Retina (tissue), 1 donor: ENCODE measurements around the gene PHTF1.
A peak's percentile ranks its signal among the peaks of the same experiment; 100 is the strongest.
"Not testable (repeated sequence)": the region's sequence is repeated elsewhere in the genome, so short reads cannot be mapped to it uniquely, and the experiment has no call there.

Source experiments
- DNase-seq: peaks from one replicate; pipeline ENCODE4 v3.0.0-alpha.2; 2016

PHTF1 gene

DNA sequence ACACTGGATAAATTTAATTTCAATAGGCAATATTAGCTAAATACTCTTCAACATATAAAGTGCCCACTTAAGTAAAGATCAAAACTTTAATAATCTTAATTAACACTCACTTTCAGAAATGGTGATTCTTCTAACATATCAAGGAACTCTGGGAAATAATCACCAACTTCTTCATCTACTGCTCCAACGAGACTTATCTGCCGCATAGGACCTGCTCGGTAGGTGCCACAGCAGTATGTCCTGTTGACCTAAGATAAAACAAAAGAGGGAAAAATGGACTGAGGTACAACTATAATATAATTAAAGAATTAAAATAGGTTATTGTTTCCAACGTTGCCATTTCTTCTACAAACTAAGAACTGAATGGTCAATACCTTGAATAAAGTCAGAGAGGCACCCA lies 18.3 kb upstream of the PHTF1 start:
- DNase-seq = no peak

DNA sequence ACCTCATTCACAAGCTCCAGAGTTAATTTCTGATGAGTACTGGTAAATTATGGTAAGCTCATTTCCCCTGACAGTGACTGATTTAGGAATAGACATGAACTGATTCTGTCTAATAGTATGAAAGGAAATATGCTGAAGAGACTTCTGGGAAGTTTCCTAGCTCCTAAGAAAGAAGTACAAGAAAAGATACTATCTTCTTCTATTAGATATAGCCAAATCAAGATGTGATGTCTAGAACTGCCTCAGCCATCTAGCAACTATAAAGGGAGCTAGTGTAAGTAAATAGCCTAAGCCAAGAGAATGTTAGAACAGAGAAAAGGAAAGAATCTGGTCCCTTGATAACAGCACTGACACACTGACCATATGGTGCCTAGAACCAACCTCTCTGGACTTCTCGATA lies 10.7 kb upstream of the PHTF1 start:
- DNase-seq = no peak

DNA sequence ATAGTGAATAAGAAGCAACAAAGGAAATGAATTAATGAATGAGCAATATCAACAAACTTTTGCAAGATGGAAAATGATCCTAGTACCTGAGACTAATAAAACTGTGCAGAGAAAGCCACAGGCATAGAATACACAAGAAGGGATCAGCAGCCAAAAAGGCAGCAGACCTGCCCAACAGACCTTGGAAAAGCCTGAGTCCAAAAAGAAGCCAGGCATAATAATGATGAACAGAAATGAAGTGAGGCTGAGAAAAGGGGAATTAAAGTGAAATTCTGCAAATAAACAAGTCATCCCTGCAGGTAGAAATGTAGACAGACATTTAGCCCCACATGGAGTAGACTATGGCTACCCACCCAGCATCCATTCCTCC lies 10.3 kb upstream of the PHTF1 start:
- peak; percentile 7 for DNase-seq

DNA sequence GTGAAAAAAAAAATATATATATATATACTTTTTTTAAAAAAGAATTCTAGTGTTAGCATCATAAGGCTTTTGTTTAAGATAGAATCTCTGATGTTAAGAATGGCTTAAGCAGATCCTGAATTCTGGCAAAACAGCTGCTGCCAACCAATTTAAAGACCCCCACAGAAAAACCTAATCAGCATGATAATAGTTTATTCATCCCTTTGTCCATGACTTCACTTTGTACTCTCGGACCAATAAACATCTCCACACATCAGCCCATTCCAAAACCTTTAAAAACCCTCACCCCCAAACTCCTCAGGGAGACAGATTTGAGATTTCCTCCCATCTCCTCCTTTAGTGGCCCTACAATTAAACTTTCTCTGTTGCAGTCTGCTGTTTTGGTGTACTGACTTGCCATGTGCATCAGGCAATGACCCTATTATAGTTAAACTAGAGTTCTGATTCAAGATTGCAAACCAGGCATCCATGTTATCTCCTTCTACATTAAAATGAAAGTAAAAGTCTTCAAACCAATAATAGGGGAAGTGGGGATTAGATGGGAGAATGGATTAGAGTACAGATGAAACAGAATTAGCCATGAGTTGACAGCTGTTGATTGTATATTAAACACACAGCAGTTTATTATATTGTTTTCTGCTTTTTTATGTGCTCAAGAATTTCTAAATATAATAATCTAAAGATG lies 9.8 kb upstream of the PHTF1 start:
- no peak for DNase-seq

DNA sequence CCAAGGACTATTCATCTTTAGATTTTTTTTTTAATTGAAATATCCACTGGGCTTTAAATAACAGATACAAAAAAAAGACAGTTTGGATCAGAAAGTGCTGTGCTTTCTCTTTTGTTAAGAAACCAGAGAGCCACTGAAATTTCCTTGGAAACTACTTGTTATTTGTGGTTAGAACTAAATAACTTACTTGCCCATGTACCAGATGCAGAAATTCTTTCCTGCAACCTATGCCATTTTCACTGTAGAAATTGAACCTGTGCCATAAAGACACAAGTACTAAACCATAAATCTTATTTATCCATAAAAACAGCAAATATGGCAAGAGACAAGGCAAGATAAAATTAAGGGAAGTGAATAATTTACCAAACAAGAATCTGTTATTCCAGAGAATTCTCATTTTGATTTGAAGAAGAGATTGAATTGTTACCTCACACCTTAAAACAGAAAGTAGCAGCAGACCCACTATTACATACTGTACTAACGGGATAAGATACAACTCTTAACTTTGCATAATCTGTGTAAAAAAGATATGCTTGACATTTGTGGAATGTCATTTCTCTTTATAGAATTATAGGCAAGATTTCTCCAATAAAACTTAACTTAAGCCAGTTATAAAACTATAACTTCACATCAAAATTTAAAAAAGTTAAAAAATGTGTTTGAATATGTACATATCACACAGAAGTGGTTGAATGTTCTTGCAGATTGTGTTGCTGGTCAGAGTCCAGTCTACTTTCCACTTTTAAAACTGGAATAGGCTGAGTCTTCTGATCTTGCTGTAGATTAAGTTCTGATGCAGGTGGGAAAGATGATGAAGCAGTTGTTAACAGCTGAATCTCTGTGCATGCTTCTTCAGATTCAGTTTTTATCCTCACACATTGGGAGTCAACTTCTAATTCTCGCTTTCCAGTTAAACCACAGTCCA lies 6.3 kb upstream of the PHTF1 start:
- DNase-seq = no peak

DNA sequence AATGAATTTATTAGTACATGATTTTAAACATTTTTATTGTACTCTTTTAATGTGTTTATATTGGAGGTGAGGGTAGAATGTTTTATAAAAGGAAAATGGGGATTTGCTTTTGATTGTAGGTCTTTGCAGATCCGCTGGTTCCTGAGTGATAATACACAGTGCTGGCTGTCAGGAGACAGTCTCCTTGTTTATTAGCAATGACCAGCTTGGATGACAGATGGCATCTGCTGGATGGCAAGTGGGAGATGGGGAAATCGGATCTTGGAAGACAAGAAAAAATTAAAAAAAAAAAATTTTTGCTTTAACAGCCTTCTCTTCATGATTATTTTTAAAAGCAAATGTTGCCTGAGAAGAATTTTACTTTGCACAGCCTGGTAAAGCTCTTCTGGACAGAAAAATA lies 4.4 kb upstream of the PHTF1 start:
- no peak for DNase-seq

DNA sequence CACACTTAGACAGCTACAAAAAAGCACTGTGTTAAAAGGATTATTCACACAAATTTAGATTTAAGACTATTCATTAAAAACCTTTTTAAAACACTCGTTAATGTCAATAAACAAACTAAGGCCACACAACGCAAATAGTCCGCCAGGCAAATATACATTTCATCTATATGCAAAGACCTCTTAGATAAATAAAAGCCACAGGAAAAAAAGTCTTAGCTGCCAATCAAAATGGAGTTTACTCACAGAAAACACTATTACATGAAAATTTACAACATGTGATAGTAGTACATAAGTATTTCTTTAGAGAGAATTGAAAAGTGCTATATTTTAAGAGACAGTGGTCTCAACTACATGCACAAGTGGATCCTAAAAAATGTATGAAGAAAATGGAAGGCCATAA lies 2.7 kb upstream of the PHTF1 start:
- DNase-seq = no peak

DNA sequence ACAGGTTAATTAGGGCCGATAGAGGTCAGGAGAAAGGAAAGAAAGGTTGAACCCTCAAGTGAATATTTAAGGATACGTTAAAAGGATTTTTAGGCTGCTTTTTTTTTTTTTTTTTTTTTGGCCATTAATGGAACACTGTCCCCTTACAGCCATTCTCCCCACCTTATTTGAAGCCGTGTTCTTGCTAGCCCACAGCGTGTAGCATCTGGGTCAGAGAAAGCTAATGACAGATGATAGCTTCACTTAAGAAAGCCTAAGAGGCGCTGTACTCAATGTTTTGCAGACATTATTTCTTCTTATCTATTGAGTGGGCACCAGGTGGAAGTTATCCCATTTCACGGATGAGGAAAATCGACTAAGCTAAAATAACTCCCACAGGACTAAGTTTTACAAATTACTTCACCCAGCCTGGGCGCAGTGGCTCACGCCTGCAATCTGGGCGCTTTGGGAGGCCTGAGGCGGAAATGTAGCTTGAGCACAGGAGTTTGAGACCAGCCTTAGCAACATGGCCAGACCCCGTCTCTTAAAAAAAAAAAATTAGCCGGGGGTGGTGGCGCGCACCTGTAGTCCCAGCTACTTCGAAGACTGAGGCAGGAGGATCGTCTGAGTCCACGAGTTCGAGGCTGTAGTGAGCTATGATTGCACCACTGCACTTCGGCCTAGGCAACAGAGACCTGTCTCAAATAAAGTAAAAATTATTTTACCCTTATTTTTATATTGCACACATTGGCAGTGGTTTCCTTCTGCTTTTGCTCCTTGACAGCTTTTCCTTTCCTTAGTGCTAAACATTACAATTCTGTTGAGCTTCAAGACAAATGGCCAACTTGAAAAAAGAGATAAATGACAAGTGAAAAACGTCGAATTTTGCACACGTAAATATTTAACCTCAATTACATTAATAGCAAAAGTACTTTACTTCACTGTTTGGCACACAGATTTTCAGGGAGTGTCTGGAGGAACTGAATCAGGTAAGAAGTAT lies 1.1 kb upstream of the PHTF1 start:
- no peak for DNase-seq

DNA sequence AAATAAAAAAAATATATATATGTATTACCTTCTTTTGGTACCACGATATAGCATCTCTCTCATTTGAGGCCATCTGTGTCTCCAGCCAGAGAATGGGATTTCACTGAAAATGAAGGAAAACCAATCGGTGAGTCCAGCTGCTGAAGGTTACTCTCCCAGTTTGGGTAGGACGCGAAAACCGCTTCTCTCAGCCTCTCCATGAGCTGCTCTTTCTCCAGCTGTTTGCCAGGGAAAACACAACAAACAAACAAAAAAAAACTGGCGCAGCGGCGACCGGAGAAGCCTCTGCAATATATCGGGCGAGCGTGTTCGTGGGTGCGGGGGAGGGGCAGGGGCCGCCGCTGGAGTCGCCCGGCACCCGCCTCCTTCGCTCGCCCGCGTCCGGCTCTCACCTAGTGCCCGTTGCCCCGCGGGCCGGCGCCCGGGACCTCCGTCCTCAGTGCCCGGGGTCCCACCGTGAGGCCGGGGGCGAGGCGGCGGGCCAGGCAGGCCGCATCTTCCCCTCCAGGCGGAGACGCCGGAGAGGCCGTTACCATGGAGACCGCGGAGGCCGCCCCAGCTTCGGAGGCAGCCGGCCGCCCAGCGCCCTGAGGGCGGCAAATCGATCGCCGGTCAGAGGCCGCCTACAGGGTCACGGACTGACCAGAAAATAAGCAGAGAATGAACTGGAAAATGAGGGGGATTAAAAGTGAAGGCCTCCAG lies 504 bp downstream of the PHTF1 start:
- DNase-seq = peak; percentile 95

DNA sequence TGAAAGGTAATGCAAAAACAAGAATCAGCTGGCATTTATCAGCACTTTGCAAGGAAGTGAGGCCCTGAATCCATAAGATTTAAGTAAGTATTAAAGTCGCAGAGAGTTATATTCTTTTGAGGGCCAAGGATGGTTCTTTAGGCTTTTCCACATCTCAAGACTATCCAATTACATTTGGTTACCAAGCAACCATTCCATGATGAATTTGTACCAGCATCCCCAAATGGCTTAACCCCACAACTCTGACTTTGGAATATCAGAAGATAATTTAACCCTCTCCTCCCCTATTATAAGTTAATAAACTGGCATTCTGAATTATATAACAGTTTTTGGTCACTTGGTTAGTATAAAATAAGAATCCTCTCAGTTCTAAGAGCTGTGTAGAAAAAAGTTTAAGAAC lies 2.8 kb downstream of the PHTF1 start:
- no peak for DNase-seq

DNA sequence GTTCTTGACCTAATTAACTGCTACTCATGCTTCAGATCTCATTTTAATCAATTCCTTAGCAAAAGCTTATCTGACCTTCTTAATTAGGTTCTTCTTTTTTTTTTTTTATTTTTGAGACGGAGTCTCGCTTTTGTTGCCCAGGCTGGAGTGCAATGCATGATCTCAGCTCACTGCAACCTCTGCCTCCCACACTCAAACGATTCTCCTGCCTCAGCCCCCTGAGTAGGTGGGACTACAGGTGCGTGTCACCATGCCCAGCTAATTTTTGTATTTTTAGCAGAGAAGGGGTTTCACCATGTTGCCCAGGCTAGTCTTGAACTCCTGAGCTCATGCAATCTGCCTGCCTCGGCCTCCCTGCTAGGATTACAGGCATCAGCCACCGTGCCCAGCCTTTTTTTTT lies 6.0 kb downstream of the PHTF1 start:
- not testable (repeated sequence) for DNase-seq

DNA sequence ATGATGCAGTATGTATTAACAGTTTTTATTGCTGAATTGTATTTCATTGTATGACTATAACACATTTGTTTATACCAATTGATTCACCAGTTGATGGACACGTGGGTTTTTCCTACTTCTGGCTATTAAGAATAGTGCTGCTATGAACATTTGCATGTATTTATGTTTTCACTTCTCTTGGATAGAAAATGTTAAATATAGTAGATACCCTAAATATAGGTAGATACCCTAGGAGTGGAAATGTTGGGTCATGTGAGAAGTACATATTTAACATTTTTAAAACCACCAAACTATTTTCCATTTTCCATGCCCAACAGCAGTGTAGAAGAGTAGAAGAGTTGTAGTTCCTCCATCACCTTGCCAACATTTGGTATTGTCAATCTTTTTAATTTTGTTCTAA lies 7.8 kb downstream of the PHTF1 start:
- no peak for DNase-seq

DNA sequence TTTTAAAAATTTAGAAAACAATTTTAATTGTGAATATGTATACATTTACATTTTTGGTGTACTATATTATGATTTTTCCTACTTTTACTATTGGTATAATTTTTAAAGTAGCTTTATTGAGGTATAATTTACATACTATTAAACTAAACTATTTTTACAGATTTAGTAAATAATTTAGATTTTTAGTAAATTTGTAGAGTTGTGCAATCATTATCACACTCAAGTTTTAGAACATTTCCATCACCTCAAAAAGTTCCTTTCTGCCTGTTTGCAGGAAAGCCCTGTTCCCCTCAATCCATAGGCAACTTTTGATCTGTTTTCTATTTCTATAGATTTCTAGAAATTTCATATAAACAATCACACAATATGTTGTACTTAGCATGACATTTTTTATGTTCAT lies 8.2 kb downstream of the PHTF1 start:
- no peak for DNase-seq

DNA sequence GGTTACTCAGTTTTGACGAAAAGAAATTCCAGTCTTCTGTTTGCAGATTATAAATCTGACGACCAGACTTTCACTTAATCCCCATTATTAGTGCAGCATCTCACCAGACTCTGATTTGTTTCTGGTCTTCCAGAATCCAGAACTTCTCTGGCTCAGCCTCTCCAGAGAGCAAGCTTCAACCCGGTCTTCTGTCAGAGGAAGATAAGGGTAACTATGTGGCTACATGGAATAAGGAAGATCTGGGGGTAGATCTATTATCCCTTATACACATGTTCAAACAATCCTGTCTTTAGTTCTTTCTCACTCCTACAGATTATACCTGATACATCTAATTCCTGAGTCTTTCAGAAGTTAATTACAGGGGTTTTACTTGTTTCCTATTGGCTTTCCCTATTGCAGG lies 9.9 kb downstream of the PHTF1 start:
- DNase-seq = no peak

DNA sequence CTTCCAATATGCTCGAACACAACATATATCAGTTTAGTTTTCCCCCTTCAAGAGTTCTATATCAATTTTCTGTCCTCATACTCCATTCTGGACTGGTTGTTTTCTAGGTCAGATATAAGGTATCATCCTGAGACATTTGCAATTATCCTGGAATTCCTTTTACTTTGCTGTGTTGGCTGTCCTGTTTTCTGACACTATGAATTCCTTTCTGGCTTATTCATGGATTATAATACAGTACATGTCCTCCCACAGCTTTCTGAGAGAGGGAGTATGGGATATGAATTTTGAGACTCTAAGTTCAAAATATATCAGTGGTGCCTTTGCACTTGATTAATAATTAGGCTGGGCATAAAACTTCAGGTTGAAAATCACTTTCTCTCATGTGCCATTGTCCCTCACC lies 11.9 kb downstream of the PHTF1 start:
- no peak for DNase-seq

DNA sequence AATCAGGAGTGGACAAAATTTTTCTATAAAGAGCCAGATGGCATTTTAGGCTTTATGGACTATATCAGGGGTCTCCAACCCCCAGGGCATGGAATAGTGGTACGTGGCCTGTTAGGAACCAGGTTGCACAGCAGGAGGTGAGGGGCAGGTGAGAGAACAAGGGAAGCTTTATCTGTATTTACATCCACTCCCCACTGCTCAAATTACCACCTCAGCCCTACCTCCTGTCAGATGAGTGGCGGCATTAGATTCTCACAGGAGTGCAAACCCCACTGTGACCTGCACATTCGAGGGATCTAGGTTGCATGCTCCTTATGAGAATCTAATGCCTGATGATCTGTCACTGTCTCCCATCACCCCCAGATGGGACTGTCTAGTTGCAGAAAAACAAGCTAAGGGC lies 13.9 kb downstream of the PHTF1 start:
- DNase-seq = no peak

DNA sequence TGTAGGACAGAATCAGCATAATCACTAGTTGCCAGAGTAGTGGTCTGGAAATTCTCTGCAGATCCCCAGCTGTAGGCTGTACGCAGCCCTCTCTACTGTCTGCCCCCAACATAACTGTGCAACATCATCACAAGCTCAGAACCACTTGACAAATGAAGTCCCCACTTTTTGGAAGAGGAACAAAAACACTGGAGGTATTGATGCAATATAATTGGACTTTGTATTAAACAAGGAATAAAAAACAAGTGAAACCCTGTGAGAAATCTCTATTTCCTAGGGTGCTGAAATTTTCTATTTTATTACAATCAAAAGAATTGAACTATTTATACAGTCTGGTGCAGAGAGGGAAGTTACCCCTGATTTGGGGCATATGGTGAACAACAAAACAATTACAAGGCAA lies 15.2 kb downstream of the PHTF1 start:
- DNase-seq = no peak

DNA sequence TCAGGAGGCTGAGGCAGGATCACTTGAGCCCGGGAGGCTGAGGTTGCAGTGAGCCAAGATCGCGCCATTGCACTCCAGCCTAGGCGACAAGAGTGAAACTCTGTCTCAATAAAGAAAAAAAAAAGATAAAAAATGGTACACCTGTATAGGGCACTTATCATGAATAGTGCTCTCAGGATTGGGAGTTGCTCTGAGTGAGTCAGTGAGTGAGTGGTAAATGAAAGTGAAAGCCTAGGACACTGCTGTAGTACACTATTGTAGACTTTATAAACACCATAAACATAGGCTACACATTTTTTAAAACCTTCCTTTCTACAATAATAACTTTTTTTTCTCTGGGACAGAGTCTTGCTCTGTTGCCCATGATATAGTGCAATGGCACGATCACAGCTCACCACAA lies 16.8 kb downstream of the PHTF1 start:
- no peak for DNase-seq

DNA sequence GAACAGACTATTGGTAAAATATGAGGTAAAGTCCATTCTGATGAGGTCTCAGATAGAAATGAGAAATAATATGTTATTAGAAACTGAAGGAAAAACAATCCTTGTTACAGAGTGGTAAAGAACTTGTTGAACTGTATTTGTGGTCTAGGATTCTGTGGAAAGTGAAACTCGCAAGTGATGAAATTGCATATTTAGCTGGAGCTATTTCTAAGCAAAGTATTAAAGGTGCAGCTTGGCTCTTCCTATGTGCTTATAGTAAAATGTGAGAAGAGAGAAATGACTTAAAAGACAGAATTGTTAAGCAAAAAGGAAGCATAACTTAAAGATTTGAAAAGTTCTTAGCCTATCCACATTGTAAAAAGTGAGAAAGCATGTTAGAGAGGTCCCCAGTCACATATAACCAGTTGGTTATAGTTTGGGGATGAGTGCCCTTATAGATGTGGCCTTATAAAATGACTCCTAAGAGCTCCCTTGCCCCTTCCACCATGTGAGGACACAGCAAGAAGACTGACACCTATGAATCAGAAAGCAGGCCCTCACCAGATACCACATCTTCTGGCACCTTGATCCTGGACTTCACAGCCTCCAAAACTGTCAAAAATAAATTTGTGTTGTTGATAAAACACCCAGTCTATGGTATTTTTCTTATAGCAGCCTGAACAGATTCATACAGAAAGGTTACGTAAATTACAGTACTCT lies 24.8 kb downstream of the PHTF1 start:
- no peak for DNase-seq

DNA sequence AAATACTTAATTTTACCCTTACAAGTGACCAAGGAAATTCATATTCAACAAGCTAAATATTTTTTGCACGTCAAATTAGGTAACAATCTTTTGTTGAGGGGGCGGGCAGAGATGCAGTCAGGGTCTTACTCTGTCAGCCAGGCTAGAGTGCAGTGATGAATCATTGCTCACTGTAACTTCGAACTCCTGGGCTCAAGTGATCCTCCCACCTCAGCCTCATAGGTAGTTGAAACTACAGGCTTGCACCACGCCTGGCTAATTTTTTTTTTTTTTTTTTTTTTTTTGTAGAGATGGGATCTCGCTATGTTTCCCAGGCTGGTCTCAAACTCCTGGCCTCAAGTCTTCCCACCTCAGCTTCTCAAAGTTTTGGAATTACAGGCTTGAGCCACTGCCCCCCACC lies 26.5 kb downstream of the PHTF1 start:
- DNase-seq = no peak

DNA sequence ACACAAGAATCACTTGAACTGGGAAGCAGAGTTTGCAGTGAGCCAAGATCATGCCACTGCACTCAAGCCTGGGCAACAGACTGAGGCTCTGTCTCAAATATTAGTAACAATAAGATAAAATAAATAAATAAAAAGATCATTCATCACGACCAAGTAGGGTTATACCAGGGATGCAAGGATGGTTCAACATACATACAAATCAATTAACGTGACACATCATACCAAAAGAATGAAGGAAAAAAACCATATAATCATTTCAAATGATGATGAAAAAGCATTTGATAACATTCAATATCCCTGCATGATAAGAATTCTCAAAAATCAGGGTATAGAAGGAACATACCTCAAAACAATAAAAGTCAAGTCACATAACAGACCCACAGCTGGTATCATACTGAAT lies 38.3 kb downstream of the PHTF1 start:
- DNase-seq = no peak

DNA sequence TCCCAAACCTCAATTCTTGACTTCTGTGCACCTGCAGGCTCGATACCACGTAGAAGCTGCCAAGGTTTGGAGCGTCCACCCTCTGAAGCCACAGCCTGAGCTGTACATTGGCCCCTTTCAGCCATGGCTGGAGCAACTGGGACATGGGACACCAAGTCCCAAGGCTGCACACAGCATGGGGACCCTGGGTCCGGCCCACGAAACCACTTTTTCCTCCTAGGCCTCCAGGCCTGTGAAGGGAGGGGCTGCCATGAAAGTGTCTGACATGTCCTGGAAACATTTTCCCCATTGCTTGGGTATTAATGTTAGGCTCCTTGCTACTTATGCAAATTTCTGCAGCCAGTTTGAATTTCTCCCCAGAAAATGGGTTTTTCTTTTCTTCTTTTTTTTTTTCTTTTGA lies 40.7 kb downstream of the PHTF1 start:
- not testable (repeated sequence) for DNase-seq
